Adrenal gland (tissue), 12 donors: ENCODE results near the gene ARMS2. TPM values are rescaled to one million over a fixed set of nuclear protein-coding genes. Genes with fewer than 3 reads are reported as not detected.

Source experiments
- DNase-seq, 7 donors: peaks; one replicate each; pipeline ENCODE4 v3.0.0-alpha.2; 2019 to 2020
- H3K27ac ChIP-seq, 5 donors: fragments of 200-600 bp; sonication (generic) in 4 of 5; 1 replicate in 3 of 5; 2 replicates in 2 of 5; pipeline versions ENCODE4 v1.5.1 to v1.8.0; 2016 to 2020; ENCODE audit warnings: mild to moderate bottlenecking in 1 of 5
- H3K27me3 ChIP-seq: fragments of 200-600 bp; 2 replicates; pipeline ENCODE4 v1.8.0; 2021
- H3K36me3 ChIP-seq, 2 donors: fragments of 200-600 bp; replicated peaks in 1 of 2; 1 replicate in 1 of 2; 2 replicates in 1 of 2; pipeline versions ENCODE4 v1.5.1 to v1.8.0; 2018 to 2022
- H3K4me1 ChIP-seq, 2 donors: fragments of 200-600 bp; replicated peaks in 1 of 2; 1 replicate in 1 of 2; 2 replicates in 1 of 2; pipeline versions ENCODE4 v1.5.1 to v1.8.0; 2018 to 2021
- H3K4me3 ChIP-seq, 4 donors: fragments of 200-600 bp; sonication (generic) in 3 of 4; one replicate each; pipeline ENCODE4 v1.5.1; 2016 to 2018
- H3K9me3 ChIP-seq, 3 donors: fragments of 200-600 bp; sonication (generic) in 1 of 3; replicated peaks in 1 of 3; 1 replicate in 2 of 3; 2 replicates in 1 of 3; pipeline versions ENCODE4 v1.5.1 to v1.8.0; 2016 to 2021
- POLR2A ChIP-seq, 2 donors: fragments of 450-650 bp; IDR thresholded peaks; one replicate each; pipeline ENCODE4 v1.6.1; 2017; ENCODE audit warnings: antibody characterized with exemption in 2 of 2, mild to moderate bottlenecking in 2 of 2, moderate library complexity in 1 of 2
- WGBS, 4 donors: extraction: QIAGEN DNeasy Blood & Tissue Kit in 2 of 4; methylation state at CpG; one replicate each; pipeline versions ENCODE4 v1.1.5 to v1.1.7; 2013 to 2017; 5-methylcytosine and 5-hydroxymethylcytosine counted together
- intact Hi-C, 2 donors: fragments of 100-400 bp; cut with DNase I; formaldehyde crosslinking; loops; one replicate each; pipeline versions ENCODE4 v1.14.1 to v1.15.0; 2022 to 2023
- microRNA-seq, 3 donors: library from miRNA; unstranded; fragments of <30 nt; microRNA quantifications; one replicate each; pipeline ENCODE4, GENCODE V29; 2017 to 2020
- polyA plus RNA-seq, 3 donors: library from polyadenylated mRNA; stranded (reverse); fragments of 200-250 nt in 2 of 3; fragments of 350-450 nt in 1 of 3; fragmentation: Illumina TruSeq in 1 of 3; extraction: RNeasy Lipid Tissue Mini Kit (QIAGEN cat#74804) in 1 of 3; gene quantifications; one replicate each; pipeline ENCODE4 v1.2.3, GENCODE V29; 2013 to 2014
- small RNA-seq, 2 donors: library from RNA; depleted of rRNA; stranded (forward); fragments of <200 nt; gene quantifications; one replicate each; pipeline ENCODE3, GENCODE V24; 2016
- total RNA-seq, 9 donors: library from RNA; depleted of rRNA in 4 of 9; stranded (reverse); fragments of >200 nt in 4 of 9; fragments of 120-200 nt in 1 of 9; fragmentation: NEBNext Ultra II Directional in 1 of 9; extraction: Animal tissue kit (Norgen Biotek cat#: 25700) in 1 of 9; gene quantifications; one replicate each; pipeline versions ENCODE4 v1.1.0 to v1.2.4, GENCODE V29; 2013 to 2023
- TF ChIP-seq, protein P1 (sequence below), 6 experiments: fragments of 450-650 bp in 4 of 6; fragments of 200-600 bp in 2 of 6; sonication (generic) in 1 of 6; IDR thresholded peaks; 1 replicate in 5 of 6; 2 replicates in 1 of 6; pipeline versions ENCODE4 v1.5.1 to v1.8.0; 2016 to 2021; ENCODE audit warnings: antibody characterized with exemption in 6 of 6, mild to moderate bottlenecking in 2 of 6, moderate library complexity in 1 of 6
- donor health status: healthy with polysubstance abuse.
- donor health status: Bipolar disorder and iron deficiency.
- donor health status: DM: yes; HTN: yes; CAD: no.
- donor health status: DM: no; HTN: no; CAD: no.
- donor health status: DM: no; HTN: no; CAD: no.
- donor health status: DM: yes; HTN: yes; CAD: no.

Gene ARMS2
- total and polyA plus RNA-seq, 12 donors: 0.13 TPM; not detected in 11

DNA sequence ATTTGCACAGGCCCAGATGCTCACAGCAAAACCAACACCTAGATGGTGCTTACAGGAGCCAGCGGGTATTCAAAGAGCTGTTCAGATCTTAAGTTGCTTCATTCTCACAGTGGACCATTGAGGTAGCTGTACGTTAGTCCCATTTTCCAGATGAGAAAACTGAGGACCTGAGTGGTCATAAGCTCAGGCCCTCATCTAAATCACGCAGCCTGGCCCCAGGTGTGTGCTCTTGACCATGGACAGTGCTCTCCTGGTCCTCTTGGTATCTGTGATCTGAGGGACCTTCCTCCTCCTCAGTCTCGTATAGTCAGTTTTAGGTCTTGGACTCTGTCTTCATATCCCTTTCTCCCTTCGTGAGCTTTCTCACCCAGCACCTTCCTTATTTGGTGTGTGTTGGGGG is 50.6 kb downstream of the ARMS2 start:
- intact Hi-C loops: no loop called here
- no peaks in the 10 kb centered on the region for H3K27me3 ChIP-seq
- H3K36me3 ChIP-seq: peaks cover 0 to 18% of the 10 kb centered on the region in 2 donors
- no peak overlapping the region for H3K27ac ChIP-seq
- no peak overlapping the region for H3K4me3 ChIP-seq
- DNase-seq: no peak
- 92 to 95% (median 94%) methylated on average over 5 of the region's 5 CpGs for WGBS, 4 donors
- no peak for TF ChIP-seq POLR2A (IDR thresholded peaks at IDR 0.05)
- TF ChIP-seq, protein P1, sequence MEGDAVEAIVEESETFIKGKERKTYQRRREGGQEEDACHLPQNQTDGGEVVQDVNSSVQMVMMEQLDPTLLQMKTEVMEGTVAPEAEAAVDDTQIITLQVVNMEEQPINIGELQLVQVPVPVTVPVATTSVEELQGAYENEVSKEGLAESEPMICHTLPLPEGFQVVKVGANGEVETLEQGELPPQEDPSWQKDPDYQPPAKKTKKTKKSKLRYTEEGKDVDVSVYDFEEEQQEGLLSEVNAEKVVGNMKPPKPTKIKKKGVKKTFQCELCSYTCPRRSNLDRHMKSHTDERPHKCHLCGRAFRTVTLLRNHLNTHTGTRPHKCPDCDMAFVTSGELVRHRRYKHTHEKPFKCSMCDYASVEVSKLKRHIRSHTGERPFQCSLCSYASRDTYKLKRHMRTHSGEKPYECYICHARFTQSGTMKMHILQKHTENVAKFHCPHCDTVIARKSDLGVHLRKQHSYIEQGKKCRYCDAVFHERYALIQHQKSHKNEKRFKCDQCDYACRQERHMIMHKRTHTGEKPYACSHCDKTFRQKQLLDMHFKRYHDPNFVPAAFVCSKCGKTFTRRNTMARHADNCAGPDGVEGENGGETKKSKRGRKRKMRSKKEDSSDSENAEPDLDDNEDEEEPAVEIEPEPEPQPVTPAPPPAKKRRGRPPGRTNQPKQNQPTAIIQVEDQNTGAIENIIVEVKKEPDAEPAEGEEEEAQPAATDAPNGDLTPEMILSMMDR (IDR thresholded peaks at IDR 0.05): no peak
- no peaks in the 10 kb centered on the region for H3K9me3 ChIP-seq
- H3K4me1 ChIP-seq: peaks cover 0 to under 1% of the 10 kb centered on the region in 2 donors

DNA sequence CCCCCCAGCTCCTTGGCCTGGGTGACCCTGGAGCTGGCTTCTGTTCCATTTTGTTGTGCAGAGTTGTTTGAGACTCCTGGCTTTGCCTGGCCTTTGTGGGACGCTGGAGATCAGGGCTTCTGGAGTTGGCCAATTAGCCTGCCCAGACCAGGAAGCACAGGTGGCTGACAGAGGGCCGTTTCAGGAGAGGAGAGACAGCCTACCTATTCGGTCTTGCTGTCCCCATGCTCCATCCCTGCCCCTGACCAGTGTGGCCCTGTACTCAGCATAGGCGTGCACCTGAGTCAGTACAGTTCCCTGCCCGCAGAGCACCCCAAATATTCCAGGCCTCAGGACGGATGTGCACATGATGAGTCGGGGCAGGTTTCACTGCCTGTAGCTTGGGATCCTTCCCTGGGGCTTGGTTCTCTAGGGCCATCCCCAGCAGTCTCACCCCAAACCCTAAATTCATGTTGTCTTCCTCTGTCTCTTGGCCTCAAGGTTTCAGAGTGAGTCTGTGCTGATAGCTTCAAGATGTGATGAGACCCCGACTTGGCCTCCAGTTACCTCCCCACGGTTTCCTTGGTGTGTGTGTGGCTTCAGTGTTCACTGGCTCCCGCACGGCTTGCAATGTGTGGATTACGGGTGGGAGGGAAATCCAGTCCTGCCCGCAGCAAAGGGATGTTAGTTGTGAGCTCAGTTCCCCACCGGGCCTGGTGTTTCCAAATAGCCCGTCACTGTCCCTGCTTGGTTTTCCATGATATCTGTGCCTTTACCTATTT is 51.6 kb downstream of the ARMS2 start:
- no peak for DNase-seq
- H3K27ac ChIP-seq: no peak overlapping the region
- intact Hi-C loops: no loop called here

More for the DNA sequence above, 51.6 kb downstream of the ARMS2 start:
- Histone ChIP-seq H3K4me1 (no peaks in the 10 kb centered on the region), H3K9me3 (no peaks in the 10 kb centered on the region), H3K4me3 (no peak overlapping the region), H3K27me3 (no peaks in the 10 kb centered on the region), H3K36me3 (peaks cover 0 to 25% of the 10 kb centered on the region in 2 donors)
- WGBS, 4 donors: 91 to 95% (median 93%) methylated on average over 11 to 15 of the region's 15 CpGs
- TF ChIP-seq POLR2A (IDR thresholded peaks at IDR 0.05): no peak
- TF ChIP-seq, protein P1 (IDR thresholded peaks at IDR 0.05): no peak

Small RNA genes lying within 50 kb of the gene (microRNA-seq; reads per million reads assigned to microRNA genes)
- 0 to 0.45 (median 0.28) reads per million in 3 donors for gene MIR3941

Small RNA genes lying within 50 kb of the gene (small RNA-seq; reads per million reads assigned to genes)
- 0 reads per million in 2 donors for gene MIR3941

Other genes starting within 250 kb of the ARMS2 start
- under 1 TPM in 5 of 9 donors, not detected in 4; 0.11 to 0.36 (median 0.24) TPM for gene BTBD16, start 183.4 kb upstream of the ARMS2 start, total RNA-seq
- under 1 TPM in 2 of 3 donors, not detected in 1; 0.13 to 0.48 TPM for gene BTBD16, start 183.4 kb upstream of the ARMS2 start, polyA plus RNA-seq
- 10 to 100 TPM in 8 of 9 donors, 1 to 10 TPM in 1; 9.3 to 22.3 (median 14.0) TPM for gene PLEKHA1, start 79.9 kb upstream of the ARMS2 start, total RNA-seq
- 10 to 100 TPM in 2 of 3 donors, 1 to 10 TPM in 1; 8.3 to 12.8 (median 12.0) TPM for gene PLEKHA1, start 79.9 kb upstream of the ARMS2 start, polyA plus RNA-seq
- gene HTRA1, start 6.9 kb downstream of the ARMS2 start, total RNA-seq: 100 to 1,000 TPM in 4 of 9 donors, 10 to 100 TPM in 4, 1 to 10 TPM in 1; 8.5 to 167 (median 82.4) TPM
- gene HTRA1, start 6.9 kb downstream of the ARMS2 start, polyA plus RNA-seq: 10 to 100 TPM; 54.1 to 84.4 (median 73.5) TPM
- under 1 TPM in 3 of 9 donors, not detected in 6; under 0.01 to 0.22 (median 0.15) TPM for gene DMBT1, start 106.1 kb downstream of the ARMS2 start, total RNA-seq
- gene DMBT1, start 106.1 kb downstream of the ARMS2 start, polyA plus RNA-seq: under 1 TPM in 2 of 3 donors, not detected in 1; 0.07 to 0.32 TPM
- not detected for gene C10orf120, start 245.2 kb downstream of the ARMS2 start, total RNA-seq
- not detected for gene C10orf120, start 245.2 kb downstream of the ARMS2 start, polyA plus RNA-seq